Epidermal melanocyte (primary cell): ENCODE measurements around the gene ANKRA2.

Experiments
- DNase-seq: peaks from one replicate; pipeline ENCODE4 v3.0.0; 2011; ENCODE audit warnings: low spot score; ENCODE audit not compliant: insufficient read length

ANKRA2 gene

DNA sequence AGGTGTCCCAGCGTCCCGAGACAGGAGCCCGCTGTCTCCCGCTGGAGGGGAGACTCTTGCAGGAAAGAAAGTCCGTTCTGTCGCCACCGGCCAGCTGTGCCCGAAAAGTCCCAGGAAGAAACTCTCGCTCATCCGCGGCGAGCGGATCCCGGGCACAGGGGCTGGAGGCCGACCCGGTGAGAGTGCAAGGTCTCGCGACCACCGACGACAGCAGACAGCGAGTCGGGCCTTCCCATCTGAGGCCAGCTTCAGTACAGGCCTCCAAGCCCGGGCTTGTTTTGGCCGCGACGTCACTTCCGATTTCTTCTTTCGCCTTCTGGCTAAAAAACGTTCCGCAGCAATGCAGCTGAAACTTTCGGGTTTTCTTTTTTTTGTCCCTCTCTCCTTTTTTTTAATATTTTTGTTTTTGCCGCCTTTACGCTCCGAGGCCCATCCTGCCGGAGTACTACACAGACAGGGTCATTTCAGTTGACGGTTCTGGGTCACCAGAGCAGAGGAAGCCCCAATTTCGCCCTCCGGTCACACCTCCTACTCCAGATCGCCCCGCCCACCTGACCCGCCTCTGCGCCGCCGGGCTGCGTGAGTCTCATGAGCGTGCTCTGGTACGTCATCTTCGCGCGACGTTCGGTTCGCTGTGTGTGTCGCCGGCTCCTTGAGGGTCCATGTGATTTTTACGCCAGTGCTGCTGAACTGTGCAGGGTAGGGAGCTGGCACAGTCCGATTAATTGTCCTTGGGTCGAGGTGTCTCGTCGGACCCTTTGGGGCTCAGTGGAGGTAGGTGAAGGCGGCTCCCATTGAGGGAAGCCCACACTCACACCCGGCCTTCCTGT lies at the start of gene ANKRA2, which contains the start of gene UTP15:
Gene ANKRA2 (minus strand): TSS at position 501 of the 830 bp plus-strand sequence. CDS start 2,758 bp downstream, outside the sequence.
Gene UTP15 (plus strand): TSS at position 605 of the 830 bp plus-strand sequence. CDS start 1,602 bp downstream, outside the sequence.
- DNase-seq = peak; percentile 45

- no peak for DNase-seq
These were observed 49.6 kb upstream of the ANKRA2 start for GRCh38 chr5:73615085-73615484.

DNA sequence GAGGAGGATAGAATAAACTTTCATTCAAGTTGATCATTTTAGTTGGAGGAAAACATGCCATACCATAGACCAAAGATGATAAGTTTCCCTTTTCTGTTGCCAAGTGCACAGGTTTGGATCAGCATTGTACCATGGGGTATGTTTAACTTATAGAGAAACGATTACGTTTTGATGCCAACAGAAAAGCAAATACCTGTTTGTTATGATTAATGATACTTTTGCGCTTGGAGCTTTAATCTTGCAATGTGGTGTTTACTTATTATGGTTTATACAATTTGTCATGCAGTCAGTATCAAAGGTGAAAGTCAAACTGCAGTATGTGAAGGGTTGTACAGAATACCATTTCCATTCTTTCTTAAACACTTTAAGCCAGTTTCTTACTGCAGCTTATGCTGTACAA lies 47.4 kb upstream of the ANKRA2 start:
- DNase-seq = no peak

DNA sequence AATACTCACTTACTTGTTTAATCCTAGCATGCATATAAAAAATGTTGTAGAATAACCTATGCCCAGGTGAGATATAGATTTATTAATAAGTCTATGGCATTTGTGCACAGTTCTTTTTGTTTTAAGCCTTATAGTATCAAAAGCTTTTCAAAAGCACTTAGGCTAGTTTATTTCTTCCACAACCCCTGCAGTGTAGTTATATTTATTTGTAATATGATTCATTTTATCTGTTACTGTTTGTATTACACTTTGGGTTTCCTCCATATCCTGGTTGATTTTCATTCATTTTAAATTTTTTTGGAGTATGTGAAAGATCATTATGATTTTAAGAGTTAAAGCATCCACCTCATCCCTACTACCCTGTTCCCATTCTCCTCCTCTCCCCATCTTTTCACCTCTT lies 41.8 kb upstream of the ANKRA2 start:
- no peak for DNase-seq

DNA sequence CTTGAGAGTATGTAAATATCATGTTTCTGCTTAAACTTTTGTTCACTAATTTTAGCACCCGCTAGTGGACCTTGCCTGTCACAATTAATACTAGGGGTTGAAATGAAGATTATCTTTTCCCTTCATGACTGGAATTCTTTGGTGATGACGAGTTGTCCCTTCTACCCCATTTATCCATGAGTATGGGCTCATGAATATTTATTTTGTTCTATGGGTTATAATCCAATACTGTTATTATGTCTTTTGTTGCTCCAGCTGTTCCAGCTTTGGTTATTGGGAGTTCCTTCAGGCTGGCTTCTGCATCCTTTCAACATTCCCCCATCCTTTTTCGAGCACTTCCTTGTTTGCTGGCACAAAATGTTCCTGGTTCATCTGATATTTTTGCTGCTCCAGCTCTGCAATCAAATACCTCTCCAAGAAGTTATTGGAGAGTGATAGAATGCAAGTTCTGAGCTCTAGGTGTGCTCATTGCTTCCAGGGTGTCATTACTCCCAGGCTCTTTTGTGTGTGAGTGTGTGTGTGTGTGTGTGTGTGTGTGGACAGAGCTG lies 40.8 kb upstream of the ANKRA2 start:
- DNase-seq = no peak

DNA sequence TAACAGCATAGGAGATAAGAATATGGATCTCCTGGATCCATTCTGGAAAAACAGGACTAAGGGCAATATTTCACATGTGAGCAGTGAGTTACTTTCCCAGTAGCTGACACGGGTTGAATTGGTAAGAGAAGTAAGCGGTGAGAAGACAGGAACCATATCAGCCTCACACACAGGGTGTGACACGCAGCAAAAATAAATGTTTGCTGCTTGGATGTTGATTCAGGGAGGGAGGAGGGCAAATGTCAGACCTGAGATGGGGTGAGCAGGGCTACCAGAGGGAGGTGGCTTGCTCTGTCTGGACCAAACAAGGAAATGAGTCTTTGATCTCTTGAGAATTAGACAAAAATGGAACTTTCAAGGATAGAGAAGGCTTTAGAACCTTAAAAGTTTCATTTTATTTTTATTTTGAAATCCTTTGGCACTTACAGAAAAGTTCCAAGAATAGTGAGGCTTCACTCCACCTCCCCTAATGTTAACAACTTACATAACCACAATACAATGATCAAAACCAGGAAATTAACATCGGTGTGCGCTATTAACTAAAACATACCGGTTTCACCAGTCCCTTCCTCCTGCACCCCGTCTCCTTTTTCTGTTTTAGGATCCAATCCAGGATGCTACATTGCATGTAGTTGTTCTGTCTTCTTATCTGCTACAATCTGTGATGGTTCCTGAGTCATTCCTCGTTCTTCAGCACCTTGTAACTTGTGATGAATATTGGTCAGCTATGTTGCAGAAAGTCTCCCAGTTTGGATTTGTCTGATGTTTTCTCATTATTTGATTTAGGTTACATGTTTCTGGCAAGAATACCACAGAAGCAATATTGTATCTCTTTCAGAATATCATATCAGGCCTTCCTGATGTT lies 40.0 kb upstream of the ANKRA2 start:
- no peak for DNase-seq

GRCh38 chr5:73603998-73604397 lies 38.6 kb upstream of the ANKRA2 start:
- DNase-seq = no peak

DNA sequence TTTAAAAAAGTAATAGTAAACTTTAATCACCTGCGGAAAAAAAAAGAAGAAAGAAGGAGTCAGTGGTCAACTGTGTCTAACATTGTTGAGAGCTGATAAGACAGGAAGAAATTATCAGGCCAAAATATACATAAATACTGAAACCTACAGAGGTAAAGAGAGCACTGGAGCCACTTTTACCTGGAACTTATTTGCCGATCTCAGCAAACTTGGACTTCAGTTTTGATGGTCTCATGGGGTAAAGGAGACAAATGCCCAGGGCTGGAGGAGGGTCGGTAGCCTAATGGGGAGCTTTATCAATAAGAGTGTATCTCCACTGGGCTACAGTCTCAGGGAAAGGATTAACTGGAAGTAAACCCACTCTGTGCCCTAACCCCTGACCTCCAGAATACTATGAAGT lies 33.9 kb upstream of the ANKRA2 start:
- no peak for DNase-seq

- DNase-seq = no peak
These were observed 31.4 kb upstream of the ANKRA2 start for GRCh38 chr5:73596705-73597328.

GRCh38 chr5:73592551-73592950 lies 27.1 kb upstream of the ANKRA2 start:
- DNase-seq = no peak

GRCh38 chr5:73591698-73592501 lies 26.5 kb upstream of the ANKRA2 start:
- DNase-seq = no peak

- DNase-seq = peak; percentile 76
These were observed 25.8 kb upstream of the ANKRA2 start for GRCh38 chr5:73591102-73591695.

GRCh38 chr5:73587923-73588322 lies 22.5 kb upstream of the ANKRA2 start:
- DNase-seq = no peak

DNA sequence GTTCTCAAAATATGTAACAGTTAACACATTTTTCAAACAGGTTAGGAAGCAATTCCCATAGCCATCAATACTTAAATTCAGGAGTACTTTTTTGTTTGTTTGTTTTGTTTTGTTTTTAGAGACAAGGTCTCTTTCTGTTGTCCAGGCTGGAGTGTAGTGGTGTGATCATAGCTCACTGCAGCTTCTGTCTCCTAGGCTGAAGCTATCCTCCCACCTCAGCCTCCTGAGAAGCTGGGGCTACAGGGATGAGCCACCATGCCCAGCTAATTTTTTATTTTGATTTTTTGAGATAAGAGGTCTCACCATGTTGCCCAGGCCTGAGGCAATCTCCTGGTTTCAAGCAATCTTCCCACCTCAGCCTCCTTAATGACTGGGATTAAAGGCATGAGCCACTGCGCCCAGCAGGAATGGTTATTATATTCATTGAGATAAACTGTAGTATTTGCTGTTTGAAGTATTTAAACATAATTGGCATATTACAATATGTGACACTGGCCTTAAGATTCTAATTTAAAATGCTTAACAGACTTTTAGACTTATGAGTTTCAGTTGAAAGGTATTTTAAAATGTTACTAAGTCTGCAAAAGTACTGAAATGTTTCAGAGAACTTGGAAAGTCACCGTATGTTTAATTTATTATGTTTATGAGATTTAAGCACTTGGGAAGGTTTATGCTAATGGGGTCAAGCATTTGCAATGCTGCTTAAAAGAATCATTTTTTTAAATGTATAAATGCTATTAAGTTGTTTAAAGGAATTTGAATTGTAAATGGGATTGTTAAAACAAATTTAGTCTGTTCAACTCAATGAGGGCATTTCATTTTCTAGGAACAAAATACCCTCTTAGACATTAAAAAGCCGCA lies 17.1 kb upstream of the ANKRA2 start:
- DNase-seq = no peak

GRCh38 chr5:73565969-73566547 lies 619 bp upstream of the ANKRA2 start:
- DNase-seq = no peak

GRCh38 chr5:73564675-73565074 lies 764 bp downstream of the ANKRA2 start:
- no peak for DNase-seq

DNA sequence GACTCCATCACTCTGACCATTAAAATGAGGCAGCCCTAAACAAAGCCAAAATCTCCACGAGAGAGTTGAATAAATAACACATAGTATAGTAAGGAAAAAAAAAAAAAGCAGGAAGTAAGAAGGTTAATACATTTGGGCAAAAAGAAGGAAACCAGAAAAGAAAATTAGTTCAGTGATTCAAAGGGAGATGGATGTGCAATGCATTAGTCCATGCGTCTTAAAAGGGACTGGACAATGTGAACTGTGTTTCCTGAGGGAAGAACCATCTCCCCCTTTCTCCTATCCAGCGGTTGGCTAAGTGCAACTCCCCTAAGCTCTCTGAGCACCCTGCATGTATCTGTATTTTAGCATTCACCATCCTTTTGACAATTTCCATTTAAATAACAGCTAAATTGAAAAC lies 1.4 kb downstream of the ANKRA2 start:
- no peak for DNase-seq

DNA sequence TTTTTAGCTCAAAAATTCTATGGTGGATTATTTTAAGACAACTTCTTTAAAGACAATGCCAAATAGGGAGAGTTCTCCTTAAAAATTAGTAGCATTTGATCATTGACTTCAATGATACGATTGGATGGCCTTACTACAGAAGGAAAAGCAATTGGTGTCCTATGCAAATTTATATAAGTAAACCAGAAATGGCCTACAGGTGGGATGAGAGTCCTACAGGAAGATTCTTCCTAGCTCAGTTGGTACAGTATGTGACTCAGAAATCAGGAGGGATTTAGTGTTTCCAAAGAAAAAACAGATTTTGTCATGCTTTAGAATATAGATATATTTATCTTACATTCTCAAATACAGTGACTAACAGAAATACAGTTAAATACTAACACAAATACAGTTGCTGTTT lies 6.5 kb downstream of the ANKRA2 start:
- DNase-seq = no peak

DNA sequence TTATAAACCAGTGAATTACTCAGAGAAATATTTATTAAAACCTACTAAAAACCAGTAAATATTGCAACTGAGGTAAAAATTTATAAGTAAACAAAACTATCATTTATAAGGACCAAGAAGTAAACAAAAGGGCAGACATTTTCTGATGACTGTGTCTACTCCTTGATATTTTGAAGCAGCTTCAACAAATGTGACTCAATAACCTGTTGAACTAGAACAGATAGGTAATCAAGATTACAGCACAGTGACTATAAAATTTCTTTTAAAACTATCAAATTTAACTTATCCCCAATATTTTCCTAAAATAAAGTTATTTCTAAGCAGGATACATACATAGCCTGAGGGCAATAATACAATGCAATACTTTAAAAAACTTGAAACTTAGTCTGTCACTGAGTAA lies 12.8 kb downstream of the ANKRA2 start:
- DNase-seq = no peak
